Transverse colon (tissue), 4 donors: ENCODE data around the gene ALKBH3. TPM values are rescaled to one million over a fixed set of nuclear protein-coding genes. Genes with fewer than 3 reads are reported as not detected.

Experiments
- DNase-seq: peaks from one replicate; pipeline ENCODE4 v3.0.0-alpha.2; 2019
- H3K27ac ChIP-seq, 4 donors: fragments of 200-600 bp; sonication (generic); 2 replicates each; pipeline ENCODE4 v1.5.1; 2016 to 2018; ENCODE audit warnings: inconsistent platforms in 4 of 4
- H3K27me3 ChIP-seq: fragments of 200-600 bp; sonication (generic); 2 replicates; pipeline ENCODE4 v1.5.1; 2017; ENCODE audit warnings: inconsistent platforms
- H3K36me3 ChIP-seq, 4 donors: fragments of 200-600 bp; sonication (generic); 2 replicates each; pipeline ENCODE4 v1.5.1; 2017 to 2019; ENCODE audit warnings: inconsistent platforms in 4 of 4
- H3K4me1 ChIP-seq, 4 donors: fragments of 200-600 bp; sonication (generic); 2 replicates each; pipeline ENCODE4 v1.5.1; 2017 to 2020; ENCODE audit warnings: inconsistent platforms in 4 of 4
- H3K4me3 ChIP-seq, 4 donors: fragments of 200-600 bp; sonication (generic); 1 replicate in 1 of 4; 2 replicates in 3 of 4; pipeline versions ENCODE4 v1.5.1 to v1.6.1; 2017 to 2019; ENCODE audit warnings: inconsistent platforms in 4 of 4
- H3K9me3 ChIP-seq, 2 donors: fragments of 200-600 bp; sonication (generic); 2 replicates each; pipeline ENCODE4 v1.5.1; 2017 to 2019; ENCODE audit warnings: inconsistent platforms in 2 of 2
- EP300 ChIP-seq: sonication (generic); formaldehyde crosslinking; IDR thresholded peaks from one replicate; pipeline ENCODE4 v1.6.1; 2017; ENCODE audit warnings: antibody characterized with exemption, low read depth
- POLR2A ChIP-seq: fragments of 450-650 bp; IDR thresholded peaks from one replicate; pipeline ENCODE4 v1.6.1; 2016; ENCODE audit warnings: antibody characterized with exemption, mild to moderate bottlenecking, moderate library complexity
- POLR2AphosphoS5 ChIP-seq, 3 donors: sonication (generic); formaldehyde crosslinking; IDR thresholded peaks; one replicate each; pipeline ENCODE4 v1.6.1; 2016; ENCODE audit warnings: antibody characterized with exemption in 3 of 3
- WGBS, 2 donors: methylation state at CpG; one replicate each; pipeline ENCODE4 v1.1.5; 2018; ENCODE audit warnings: low coverage in 1 of 2; 5-methylcytosine and 5-hydroxymethylcytosine counted together
- in situ Hi-C, 4 donors: fragments of 200-750 bp; cut with MboI; loops; one replicate each; pipeline versions ENCODE4 v1.15.0 to v1.15.1; 2017; ENCODE audit warnings: low sequenced_read_pairs in 3 of 4, low pct_ligation_motif_present in 1 of 4, low pct_unique_long_range_greater_than_20kb in 1 of 4
- intact Hi-C: fragments of 100-400 bp; cut with DNase I; formaldehyde crosslinking; loops from one replicate; pipeline ENCODE4 v1.15.1; 2023; ENCODE audit warnings: low total_unique reads
- total RNA-seq, 4 donors: library from RNA; depleted of rRNA; stranded (reverse); fragments of >200 nt; gene quantifications; one replicate each; pipeline ENCODE4 v1.1.0, GENCODE V29; 2016
- TF ChIP-seq, protein P1 (sequence below), 5 experiments: fragments of 200-600 bp in 3 of 5; fragments of 450-650 bp in 2 of 5; sonication (generic) in 3 of 5; IDR thresholded peaks; 1 replicate in 2 of 5; 2 replicates in 3 of 5; pipeline ENCODE4 v1.5.1; 2016 to 2017; ENCODE audit warnings: antibody characterized with exemption in 5 of 5, inconsistent platforms in 3 of 5, mild to moderate bottlenecking in 2 of 5, moderate library complexity in 1 of 5

Gene ALKBH3
- total RNA-seq = 10 to 100 TPM in 3 of 4 donors, 1 to 10 TPM in 1; 7.2 to 27.6 (median 23.5) TPM

DNA sequence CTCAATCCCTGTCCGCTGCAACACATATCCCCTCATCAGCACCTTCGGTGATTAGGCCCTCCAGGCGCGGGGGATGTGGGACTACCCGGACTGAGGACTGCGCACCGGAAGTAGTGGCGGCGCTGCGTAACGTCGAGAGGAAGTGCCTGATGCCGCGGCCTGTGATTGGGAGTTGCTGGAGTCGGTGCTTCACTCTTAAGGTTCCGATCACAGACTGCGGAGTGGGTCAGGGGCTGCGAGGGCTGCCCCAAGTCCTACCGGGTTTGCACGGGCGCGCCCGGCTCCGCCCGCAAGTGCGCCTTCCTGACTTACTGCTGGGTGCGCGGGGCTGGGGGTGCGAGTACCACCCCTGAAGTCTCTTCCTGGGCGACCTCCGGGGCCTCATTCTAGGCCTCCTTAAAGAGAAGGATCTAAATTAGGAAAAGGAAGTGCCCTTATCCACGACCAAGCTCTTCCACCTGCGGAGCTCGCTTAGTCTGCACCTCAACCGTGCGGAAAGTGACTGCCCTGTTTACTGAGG lies at the start of gene ALKBH3:
Gene ALKBH3, plus strand, starts transcription at position 192 of the 520 bp plus-strand sequence. CDS start 1,822 bp downstream, outside the sequence.
- H3K27ac ChIP-seq = peak within 1 kb of the TSS; percentile 62 to 84 (median 78)
- TF ChIP-seq POLR2AphosphoS5 (IDR thresholded peaks at IDR 0.05) = peak in 2 of 3 donors; percentile 15 to 28
- TF ChIP-seq EP300 = no peak
- TF ChIP-seq, protein P1, sequence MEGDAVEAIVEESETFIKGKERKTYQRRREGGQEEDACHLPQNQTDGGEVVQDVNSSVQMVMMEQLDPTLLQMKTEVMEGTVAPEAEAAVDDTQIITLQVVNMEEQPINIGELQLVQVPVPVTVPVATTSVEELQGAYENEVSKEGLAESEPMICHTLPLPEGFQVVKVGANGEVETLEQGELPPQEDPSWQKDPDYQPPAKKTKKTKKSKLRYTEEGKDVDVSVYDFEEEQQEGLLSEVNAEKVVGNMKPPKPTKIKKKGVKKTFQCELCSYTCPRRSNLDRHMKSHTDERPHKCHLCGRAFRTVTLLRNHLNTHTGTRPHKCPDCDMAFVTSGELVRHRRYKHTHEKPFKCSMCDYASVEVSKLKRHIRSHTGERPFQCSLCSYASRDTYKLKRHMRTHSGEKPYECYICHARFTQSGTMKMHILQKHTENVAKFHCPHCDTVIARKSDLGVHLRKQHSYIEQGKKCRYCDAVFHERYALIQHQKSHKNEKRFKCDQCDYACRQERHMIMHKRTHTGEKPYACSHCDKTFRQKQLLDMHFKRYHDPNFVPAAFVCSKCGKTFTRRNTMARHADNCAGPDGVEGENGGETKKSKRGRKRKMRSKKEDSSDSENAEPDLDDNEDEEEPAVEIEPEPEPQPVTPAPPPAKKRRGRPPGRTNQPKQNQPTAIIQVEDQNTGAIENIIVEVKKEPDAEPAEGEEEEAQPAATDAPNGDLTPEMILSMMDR (IDR thresholded peaks at IDR 0.05) = peak in 2 of 5 experiments; percentile 5 to 37
- TF ChIP-seq POLR2A = peak; percentile 29
- DNase-seq = peak; percentile 93
- peaks cover 10 to 17% (median 15%) of the 10 kb centered on the region in 4 donors for H3K4me1 ChIP-seq
- in situ Hi-C loops (loop anchor here in 2 of 4 donors (10.0 kb wide), 1 partner anchor 164 kb away; the partner anchor contains the start of gene ACCSL (in 2 of the 2)), intact Hi-C loops (no loop called here)
- H3K4me3 ChIP-seq = peak within 1 kb of the TSS; percentile 71 to 90 (median 80)
- peaks cover 0 to 23% (median 3%) of the 10 kb centered on the region in 4 donors for H3K36me3 ChIP-seq
- WGBS, 2 donors = 1% methylated on average over 26 of the region's 36 CpGs; no CpG with 5 or more reads in 1 of the 2 donors
- peaks cover 32% of the 10 kb centered on the region for H3K27me3 ChIP-seq
- H3K9me3 ChIP-seq = no peaks in the 10 kb centered on the region

DNA sequence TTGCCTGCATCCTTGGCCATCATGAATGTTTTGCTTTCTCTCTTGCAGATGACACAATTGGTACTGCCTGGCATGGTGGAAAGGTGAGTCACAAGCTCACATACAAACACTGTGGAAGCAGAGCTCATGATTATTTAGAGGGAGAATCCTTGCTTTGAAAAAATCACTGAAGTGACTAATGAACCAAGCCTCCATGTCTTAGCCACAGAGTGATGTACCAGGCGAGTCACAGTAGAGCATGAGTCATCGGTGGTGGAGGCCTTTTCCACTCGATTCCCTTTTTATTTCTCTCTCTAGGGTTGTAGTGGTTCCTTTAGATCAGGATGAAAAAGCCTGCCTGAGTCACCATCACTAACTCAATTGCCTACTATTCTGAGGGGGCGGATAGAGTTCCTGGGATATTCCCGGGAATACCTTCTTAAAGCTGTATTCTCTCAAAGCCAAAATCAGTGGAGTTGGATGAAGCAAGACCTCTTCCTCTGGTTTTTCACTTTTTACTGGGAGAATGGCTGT lies 49.6 kb upstream of the ALKBH3 start:
- H3K27ac ChIP-seq = peak overlapping the region in 2 of 4 donors; percentile 9 to 23
- no peaks in the 10 kb centered on the region for H3K36me3 ChIP-seq
- in situ Hi-C loops (no loop called here), intact Hi-C loops (no loop called here)
- peak; percentile 8 for DNase-seq
- H3K4me1 ChIP-seq = peaks cover 0 to 9% (median 0%) of the 10 kb centered on the region in 4 donors
- H3K9me3 ChIP-seq = no peaks in the 10 kb centered on the region
- WGBS, 2 donors = 22 to 56% methylated on average over 3 to 5 of the region's 5 CpGs
- H3K4me3 ChIP-seq = no peak overlapping the region
- H3K27me3 ChIP-seq = no peaks in the 10 kb centered on the region
- TF ChIP-seq POLR2AphosphoS5 (IDR thresholded peaks at IDR 0.05) (no peak), EP300 (no peak), POLR2A (no peak)
- TF ChIP-seq, protein P1 (IDR thresholded peaks at IDR 0.05) = no peak

DNA sequence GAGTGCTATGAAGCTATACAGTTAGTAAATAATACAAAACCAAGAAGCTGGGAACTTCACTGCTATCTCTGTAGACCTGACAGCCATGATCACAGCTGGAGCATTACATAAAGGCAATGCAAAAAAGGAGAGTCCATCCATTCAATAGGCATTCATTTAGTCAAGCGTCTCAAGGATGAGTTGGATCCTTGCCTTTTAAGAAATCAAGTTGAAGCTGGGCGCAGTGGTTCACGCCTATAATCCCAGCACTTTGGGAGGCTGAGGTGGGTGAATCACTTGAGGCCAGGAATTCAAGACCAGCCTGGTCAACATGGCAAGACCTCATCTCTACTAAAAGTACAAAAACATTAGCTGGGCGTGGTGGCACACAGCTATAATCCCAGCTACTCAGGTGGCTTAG lies 48.1 kb upstream of the ALKBH3 start:
- DNase-seq = no peak
- no peak overlapping the region for H3K4me3 ChIP-seq

GRCh38 chr11:43833657-43834073 lies 47.0 kb upstream of the ALKBH3 start:
- Histone ChIP-seq H3K27me3 (no peaks in the 10 kb centered on the region), H3K36me3 (no peaks in the 10 kb centered on the region), H3K4me3 (no peak overlapping the region), H3K4me1 (peaks cover 0 to 9% (median 0%) of the 10 kb centered on the region in 4 donors), H3K27ac (peak overlapping the region in 1 of 4 donors; percentile 8), H3K9me3 (no peaks in the 10 kb centered on the region)
- no peak for DNase-seq
- TF ChIP-seq EP300 (no peak), POLR2A (no peak), POLR2AphosphoS5 (IDR thresholded peaks at IDR 0.05) (no peak)
- TF ChIP-seq, protein P1 (IDR thresholded peaks at IDR 0.05) = no peak
- intact Hi-C loops (no loop called here), in situ Hi-C loops (no loop called here)
- WGBS, 2 donors = 28 to 38% methylated on average over 1 of the region's 1 CpG

More for the DNA sequence above, 48.1 kb upstream of the ALKBH3 start:
- H3K36me3 ChIP-seq = no peaks in the 10 kb centered on the region
- in situ Hi-C loops (no loop called here), intact Hi-C loops (no loop called here)
- TF ChIP-seq POLR2A (no peak), EP300 (no peak), POLR2AphosphoS5 (IDR thresholded peaks at IDR 0.05) (no peak)
- TF ChIP-seq, protein P1 (IDR thresholded peaks at IDR 0.05) = no peak
- no peak overlapping the region for H3K27ac ChIP-seq
- H3K4me1 ChIP-seq = peaks cover 0 to 9% (median 0%) of the 10 kb centered on the region in 4 donors
- WGBS, 2 donors = 83 to 94% methylated on average over 1 to 4 of the region's 4 CpGs
- H3K9me3 ChIP-seq = no peaks in the 10 kb centered on the region
- no peaks in the 10 kb centered on the region for H3K27me3 ChIP-seq
